ENCODE measurements around the gene DNMT3A.

DNMT3A gene

GRCh38 chr2:25257032-25257552 lies 84.6 kb downstream of the DNMT3A start:
- no peak overlapping the region for H3K4me3 ChIP-seq (ENCODE audit: low read length, poor library complexity, severe bottlenecking)

GRCh38 chr2:25256488-25256875 lies 85.2 kb downstream of the DNMT3A start:
- Histone ChIP-seq H3K9ac (ENCODE audit: low read depth, low read length, poor library complexity, severe bottlenecking) (no peak overlapping the region), H3F3A (ENCODE audit: low read depth) (0 out of 2 replicates have a peak, but pooled peaks cover 5% of the 10 kb centered on the region), H3K27me3 (ENCODE audit: insufficient read depth, low read length, poor library complexity, severe bottlenecking) (no peaks in the 10 kb centered on the region), H3K36me3 (ENCODE audit: insufficient read depth, low read length) (peaks cover 8% of the 10 kb centered on the region; the same call in 1 of the 2 replicates), H4K20me1 (ENCODE audit: insufficient read depth, low read length, poor library complexity, severe bottlenecking) (no peaks in the 10 kb centered on the region), H3K79me2 (ENCODE audit: insufficient read depth, low read length) (peaks cover 9% of the 10 kb centered on the region), H3K4me1 (ENCODE audit: insufficient read depth, low read length, poor library complexity, severe bottlenecking) (peaks cover 5% of the 10 kb centered on the region), H3K4me2 (ENCODE audit: low read depth, low read length, poor library complexity, severe bottlenecking) (no peak overlapping the region), H3K4me3 (ENCODE audit: low read length, poor library complexity, severe bottlenecking) (no peak overlapping the region), H3K9me2 (replicated peaks; ENCODE audit: low read depth, low read length) (no peaks in the 10 kb centered on the region), H3K9me3 (ENCODE audit: insufficient read depth, low read depth, low read length) (no peaks in the 10 kb centered on the region), H2AFZ (ENCODE audit: low read length) (no peak overlapping the region)
- TF ChIP-seq EZH2phosphoT487 (IDR thresholded peaks at IDR 0.05; ENCODE audit: borderline replicate concordance) (no peak), CTCF (conservative IDR thresholded peaks at IDR 0.05; ENCODE audit: low read length) (no peak)

More at GRCh38 chr2:25257032-25257552, 84.6 kb downstream of the DNMT3A start:
- no peaks in the 10 kb centered on the region for H3K27me3 ChIP-seq (ENCODE audit: insufficient read depth, low read length, poor library complexity, severe bottlenecking)
- no peak for TF ChIP-seq CTCF (conservative IDR thresholded peaks at IDR 0.05; ENCODE audit: low read length)
- no peak for TF ChIP-seq EZH2phosphoT487 (IDR thresholded peaks at IDR 0.05; ENCODE audit: borderline replicate concordance)
- no peak overlapping the region for H3K9ac ChIP-seq (ENCODE audit: low read depth, low read length, poor library complexity, severe bottlenecking)
- peaks cover 5% of the 10 kb centered on the region; the same call in 1 of the 2 replicates for H3K79me2 ChIP-seq (ENCODE audit: insufficient read depth, low read length)
- H4K20me1 ChIP-seq (ENCODE audit: insufficient read depth, low read length, poor library complexity, severe bottlenecking) = no peaks in the 10 kb centered on the region
- no peak overlapping the region for H2AFZ ChIP-seq (ENCODE audit: low read length)
- 0 out of 2 replicates have a peak, but pooled peaks cover 5% of the 10 kb centered on the region for H3F3A ChIP-seq (ENCODE audit: low read depth)
- no peaks in the 10 kb centered on the region for H3K9me2 ChIP-seq (replicated peaks; ENCODE audit: low read depth, low read length)
- peaks cover 8% of the 10 kb centered on the region; the same call in 1 of the 2 replicates for H3K36me3 ChIP-seq (ENCODE audit: insufficient read depth, low read length)
- H3K4me2 ChIP-seq (ENCODE audit: low read depth, low read length, poor library complexity, severe bottlenecking) = no peak overlapping the region
- peaks cover 5% of the 10 kb centered on the region for H3K4me1 ChIP-seq (ENCODE audit: insufficient read depth, low read length, poor library complexity, severe bottlenecking)
- H3K9me3 ChIP-seq (ENCODE audit: insufficient read depth, low read depth, low read length) = no peaks in the 10 kb centered on the region

GRCh38 chr2:25255745-25256487 lies 85.8 kb downstream of the DNMT3A start:
- Histone ChIP-seq H4K20me1 (ENCODE audit: insufficient read depth, low read length, poor library complexity, severe bottlenecking) (no peaks in the 10 kb centered on the region), H3K9ac (ENCODE audit: low read depth, low read length, poor library complexity, severe bottlenecking) (no peak overlapping the region), H3F3A (ENCODE audit: low read depth) (0 out of 2 replicates have a peak, but pooled peaks cover 5% of the 10 kb centered on the region), H3K4me1 (ENCODE audit: insufficient read depth, low read length, poor library complexity, severe bottlenecking) (peaks cover 5% of the 10 kb centered on the region), H2AFZ (ENCODE audit: low read length) (no peak overlapping the region), H3K4me3 (ENCODE audit: low read length, poor library complexity, severe bottlenecking) (no peak overlapping the region), H3K9me2 (replicated peaks; ENCODE audit: low read depth, low read length) (no peaks in the 10 kb centered on the region), H3K36me3 (ENCODE audit: insufficient read depth, low read length) (peaks cover 8% of the 10 kb centered on the region; the same call in 1 of the 2 replicates), H3K9me3 (ENCODE audit: insufficient read depth, low read depth, low read length) (no peaks in the 10 kb centered on the region), H3K27me3 (ENCODE audit: insufficient read depth, low read length, poor library complexity, severe bottlenecking) (no peaks in the 10 kb centered on the region), H3K79me2 (ENCODE audit: insufficient read depth, low read length) (peaks cover 15% of the 10 kb centered on the region), H3K4me2 (ENCODE audit: low read depth, low read length, poor library complexity, severe bottlenecking) (no peak overlapping the region)
- TF ChIP-seq EZH2phosphoT487 (IDR thresholded peaks at IDR 0.05; ENCODE audit: borderline replicate concordance) (no peak), CTCF (conservative IDR thresholded peaks at IDR 0.05; ENCODE audit: low read length) (no peak)

Measured in Loucy (cell line).